HepG2 (cell line): ENCODE results near the gene HYAL2. TPM values are rescaled to one million over a fixed set of nuclear protein-coding genes. Genes with fewer than 3 reads are reported as not detected.

ENCODE experiments used
- BRF2 ChIP-seq: sonication (generic); formaldehyde crosslinking; IDR thresholded peaks from 2 replicates; pipeline ENCODE4 v1.8.1; 2022; ENCODE audit warnings: mild to moderate bottlenecking, missing genetic modification reagents
- CBFB ChIP-seq: sonication (generic); formaldehyde crosslinking; IDR thresholded peaks from 2 replicates; pipeline ENCODE4 v1.4.0; 2020; ENCODE audit warnings: missing genetic modification reagents
- E2F1 ChIP-seq: sonication (generic); formaldehyde crosslinking; IDR thresholded peaks from 2 replicates; pipeline ENCODE4 v1.5.0; 2020; ENCODE audit warnings: missing genetic modification reagents
- HNRNPK ChIP-seq: fragments of 200-400 bp; formaldehyde crosslinking; IDR thresholded peaks from 2 replicates; pipeline ENCODE4 v1.6.1; 2018; ENCODE audit warnings: low read length, low read depth, moderate library complexity, mild to moderate bottlenecking; ENCODE audit not compliant: poor library complexity, severe bottlenecking
- MEIS1 ChIP-seq: sonication (generic); formaldehyde crosslinking; IDR thresholded peaks from 2 replicates; pipeline ENCODE4 v1.9.0; 2021; ENCODE audit warnings: mild to moderate bottlenecking, missing genetic modification reagents, moderate library complexity, borderline replicate concordance
- MZF1 ChIP-seq: sonication (generic); formaldehyde crosslinking; IDR thresholded peaks from 2 replicates; pipeline ENCODE4 v1.8.1; 2023; ENCODE audit warnings: mild to moderate bottlenecking, missing genetic modification reagents, borderline replicate concordance
- NAIF1 ChIP-seq: sonication (generic); formaldehyde crosslinking; IDR thresholded peaks from 2 replicates; pipeline ENCODE4 v1.5.0; 2020; ENCODE audit warnings: mild to moderate bottlenecking, missing genetic modification reagents, borderline replicate concordance
- NCOA5 ChIP-seq: sonication (generic); formaldehyde crosslinking; IDR thresholded peaks from 2 replicates; pipeline ENCODE4 v1.4.0; 2020; ENCODE audit warnings: missing genetic modification reagents
- NFE2L1 ChIP-seq: sonication (generic); formaldehyde crosslinking; IDR thresholded peaks from 2 replicates; pipeline ENCODE4 v1.4.0; 2020; ENCODE audit warnings: missing genetic modification reagents, mild to moderate bottlenecking, borderline replicate concordance
- NR2F1 ChIP-seq, 2 experiments: fragments of 450-650 bp in 1 of 2; formaldehyde crosslinking in 1 of 2; IDR thresholded peaks; 2 replicates each; pipeline versions ENCODE4 v1.5.0 to v1.6.1; 2016 to 2020; ENCODE audit warnings: mild to moderate bottlenecking in 1 of 2, missing compliant biosample characterization in 1 of 2, missing genetic modification reagents in 1 of 2, moderate library complexity in 1 of 2
- NRL ChIP-seq: sonication (generic); formaldehyde crosslinking; IDR thresholded peaks from 2 replicates; pipeline ENCODE4 v1.5.0; 2020; ENCODE audit warnings: missing genetic modification reagents, mild to moderate bottlenecking, moderate library complexity, borderline replicate concordance
- PHF8 ChIP-seq: sonication (generic); formaldehyde crosslinking; IDR thresholded peaks from 2 replicates; pipeline ENCODE4 v1.5.0; 2020; ENCODE audit warnings: missing genetic modification reagents
- RBAK ChIP-seq: sonication (generic); formaldehyde crosslinking; IDR thresholded peaks from 2 replicates; pipeline ENCODE4 v1.5.1; 2020; ENCODE audit warnings: mild to moderate bottlenecking, missing genetic modification reagents
- RXRB ChIP-seq: IDR thresholded peaks from 2 replicates; pipeline ENCODE4 v1.6.1; 2016; ENCODE audit warnings: borderline replicate concordance, missing genetic modification reagents, missing compliant biosample characterization
- SOX13 ChIP-seq, 3 experiments: fragments of 450-650 bp in 1 of 3; sonication (generic) in 1 of 3; formaldehyde crosslinking in 1 of 3; IDR thresholded peaks in 2 of 3; conservative IDR thresholded peaks in 1 of 3; 2 replicates each; pipeline versions ENCODE4 v1.5.0 to v1.6.1; 2016 to 2020; ENCODE audit warnings: antibody characterized with exemption in 1 of 3, mild to moderate bottlenecking in 1 of 3, missing compliant biosample characterization in 1 of 3, missing genetic modification reagents in 1 of 3, moderate library complexity in 1 of 3
- TBL1XR1 ChIP-seq: fragments of 150-350 bp; IDR thresholded peaks from 2 replicates; pipeline ENCODE4 v1.6.1; 2014; ENCODE audit warnings: borderline replicate concordance, low read length; ENCODE audit not compliant: partially characterized antibody
- TBP ChIP-seq: sonication (generic); formaldehyde crosslinking; IDR thresholded peaks from 2 replicates; pipeline ENCODE4 v1.5.0; 2020; ENCODE audit warnings: missing genetic modification reagents
- ZC3H13 ChIP-seq: sonication (generic); formaldehyde crosslinking; IDR thresholded peaks from 2 replicates; pipeline ENCODE4 v1.8.1; 2023; ENCODE audit warnings: mild to moderate bottlenecking, missing genetic modification reagents, moderate library complexity
- ZFX ChIP-seq: sonication (generic); formaldehyde crosslinking; IDR thresholded peaks from 2 replicates; pipeline ENCODE4 v1.4.0; 2020; ENCODE audit warnings: mild to moderate bottlenecking, low read depth, missing genetic modification reagents, moderate library complexity
- ZNF296 ChIP-seq: sonication (generic); formaldehyde crosslinking; conservative IDR thresholded peaks from 2 replicates; pipeline ENCODE4 v1.5.0; 2020; ENCODE audit warnings: mild to moderate bottlenecking, missing genetic modification reagents
- ZNF317 ChIP-seq: sonication (generic); formaldehyde crosslinking; IDR thresholded peaks from 2 replicates; pipeline ENCODE4 v1.5.0; 2020; ENCODE audit warnings: mild to moderate bottlenecking, missing genetic modification reagents
- ZNF382 ChIP-seq: sonication (generic); formaldehyde crosslinking; IDR thresholded peaks from 2 replicates; pipeline ENCODE4 v1.5.0; 2020; ENCODE audit warnings: missing genetic modification reagents, mild to moderate bottlenecking, borderline replicate concordance
- ZNF430 ChIP-seq: sonication (generic); formaldehyde crosslinking; IDR thresholded peaks from 2 replicates; pipeline ENCODE4 v1.9.0; 2021; ENCODE audit warnings: mild to moderate bottlenecking, missing genetic modification reagents
- ZNF530 ChIP-seq: sonication (generic); formaldehyde crosslinking; IDR thresholded peaks from 2 replicates; pipeline ENCODE4 v1.5.0; 2020; ENCODE audit warnings: low read depth, mild to moderate bottlenecking, missing genetic modification reagents
- ZNF557 ChIP-seq: sonication (generic); formaldehyde crosslinking; IDR thresholded peaks from 2 replicates; pipeline ENCODE4 v1.4.0; 2020; ENCODE audit warnings: missing genetic modification reagents
- ZNF816 ChIP-seq: sonication (generic); formaldehyde crosslinking; IDR thresholded peaks from 2 replicates; pipeline ENCODE4 v1.8.0; 2022; ENCODE audit warnings: missing genetic modification reagents, mild to moderate bottlenecking, borderline replicate concordance
- ZNF891 ChIP-seq: sonication (generic); formaldehyde crosslinking; IDR thresholded peaks from 2 replicates; pipeline ENCODE4 v1.5.0; 2020; ENCODE audit warnings: mild to moderate bottlenecking, missing genetic modification reagents
- polyA plus RNA-seq, 8 experiments: library from polyadenylated mRNA; depleted of rRNA in 3 of 8; stranded (reverse) in 7 of 8; unstranded in 1 of 8; fragments of >200 nt; fragmentation: Illumina TruSeq in 4 of 8; extraction: Trizol in 4 of 8; gene quantifications; 2 replicates each; pipeline versions ENCODE4 v1.2.1 to v1.2.3, GENCODE V29; 2011 to 2016; ENCODE audit warnings: low read depth in 4 of 8, missing spikeins in 1 of 8, mixed read lengths in 1 of 8; ENCODE audit not compliant: insufficient read depth in 1 of 8
- total RNA-seq, 5 experiments: library from RNA; depleted of rRNA; stranded (reverse); fragments of >200 nt; fragmentation: Illumina TruSeq; extraction: Trizol; gene quantifications; 2 replicates each; pipeline ENCODE4 v1.2.3, GENCODE V29; 2016; ENCODE audit warnings: low read depth in 1 of 5

HYAL2 gene
- total and polyA plus RNA-seq, 2 of the 13 experiments (the other 11 are each of a cell fraction or from before 2014, with no cell fraction given) = 76.2 to 102 TPM

- no peak; the same call in 1 of the 2 replicates for TF ChIP-seq E2F1
- TF ChIP-seq MEIS1 (CRISPR knock-in tag) = peak; percentile 17; the same call in 1 of the 2 replicates
- TF ChIP-seq MZF1 (CRISPR knock-in tag) = no peak
- peak; percentile 4 for TF ChIP-seq TBL1XR1
- 0 out of 2 replicates have a peak, but pooled peaks have one; percentile 30 for TF ChIP-seq ZNF317 (CRISPR knock-in tag)
- peak; percentile 74 for TF ChIP-seq ZFX (CRISPR knock-in tag)
- no peak for TF ChIP-seq ZNF557 (CRISPR knock-in tag)
- TF ChIP-seq SOX13 (IDR thresholded peaks at IDR 0.05) = no peak
- TF ChIP-seq SOX13 (CRISPR knock-in tag; conservative IDR thresholded peaks at IDR 0.05 in 1 of 2, IDR thresholded peaks at IDR 0.05 in 1 of 2) = peak in 1 of 2 experiments; percentile 62; a peak in 2 of 4 replicates
- peak; percentile 56 to 75; a peak in 3 of 4 replicates for TF ChIP-seq NR2F1 (CRISPR knock-in tag; IDR thresholded peaks at IDR 0.05)
- peak; percentile 61; the same call in 1 of the 2 replicates for TF ChIP-seq ZNF430
- no peak for TF ChIP-seq ZNF296 (CRISPR knock-in tag)
- no peak for TF ChIP-seq ZNF530 (CRISPR knock-in tag)
- TF ChIP-seq TBP (CRISPR knock-in tag) = no peak
- no peak for TF ChIP-seq ZC3H13 (CRISPR knock-in tag)
- TF ChIP-seq ZNF816 (CRISPR knock-in tag) = no peak
- peak; percentile 7; the same call in 1 of the 2 replicates for TF ChIP-seq ZNF891 (CRISPR knock-in tag)
- TF ChIP-seq NFE2L1 (CRISPR knock-in tag) = no peak
- TF ChIP-seq RBAK (CRISPR knock-in tag) = 0 out of 2 replicates have a peak, but pooled peaks have one; percentile 14
- TF ChIP-seq HNRNPK = peak; percentile 42
- TF ChIP-seq BRF2 (CRISPR knock-in tag) = 0 out of 2 replicates have a peak, but pooled peaks have one; percentile 3
- TF ChIP-seq NCOA5 (CRISPR knock-in tag) = no peak
- peak; percentile 77 for TF ChIP-seq RXRB
- TF ChIP-seq ZNF382 (CRISPR knock-in tag) = no peak
- TF ChIP-seq CBFB (CRISPR knock-in tag) = no peak
- TF ChIP-seq NAIF1 (CRISPR knock-in tag) = 0 out of 2 replicates have a peak, but pooled peaks have one; percentile 59
- TF ChIP-seq PHF8 (CRISPR knock-in tag) = peak; percentile 48
- no peak; the same call in 1 of the 2 replicates for TF ChIP-seq NRL (CRISPR knock-in tag)
Observed at GRCh38 chr3:50321336-50322114, 1.0 kb downstream of the HYAL2 start (continued).
